Tibial nerve (tissue), 4 donors: ENCODE results near the gene ANKH.

Experiments used
- CTCF ChIP-seq, 5 experiments: fragments of 200-600 bp in 3 of 5; fragments of 450-650 bp in 2 of 5; sonication (generic) in 3 of 5; IDR thresholded peaks; one replicate each; pipeline ENCODE4 v1.5.1; 2016 to 2019; ENCODE audit warnings: antibody characterized with exemption in 5 of 5, mild to moderate bottlenecking in 3 of 5, moderate library complexity in 2 of 5
- EP300 ChIP-seq, 2 donors: sonication (generic); formaldehyde crosslinking; IDR thresholded peaks; one replicate each; pipeline ENCODE4 v1.6.1; 2017; ENCODE audit warnings: antibody characterized with exemption in 2 of 2, mild to moderate bottlenecking in 1 of 2
- POLR2A ChIP-seq, 2 donors: fragments of 450-650 bp; IDR thresholded peaks; one replicate each; pipeline ENCODE4 v1.6.1; 2017; ENCODE audit warnings: antibody characterized with exemption in 2 of 2, mild to moderate bottlenecking in 2 of 2, moderate library complexity in 2 of 2

DNA sequence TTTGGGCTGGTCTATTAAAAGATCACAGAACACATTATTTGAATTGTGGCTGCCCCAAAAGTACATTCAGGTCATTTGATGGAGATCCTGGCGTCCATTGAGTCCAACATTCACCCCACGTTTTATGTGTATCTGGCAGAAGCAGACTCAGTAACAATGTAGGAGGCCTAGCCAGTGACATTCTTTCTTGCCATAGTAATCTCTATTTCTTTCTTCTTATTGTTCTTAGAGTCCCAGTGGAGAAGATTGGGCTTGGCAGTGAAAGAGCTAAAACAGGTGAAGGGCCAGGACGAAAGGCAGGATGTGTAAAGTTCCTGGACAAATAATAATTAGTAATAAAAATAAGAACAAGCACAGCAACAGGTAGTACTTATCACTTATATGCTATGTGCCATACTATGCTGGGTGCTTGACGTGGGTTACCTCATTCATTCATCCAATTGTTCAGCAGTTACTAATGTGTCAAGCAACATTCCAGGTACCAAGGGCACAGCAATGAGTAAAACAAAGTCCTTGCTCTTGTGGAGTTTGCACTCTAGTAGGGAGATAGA lies 12.6 kb upstream of the ANKH start:
- TF ChIP-seq POLR2A (IDR thresholded peaks at IDR 0.05) (no peak), CTCF (IDR thresholded peaks at IDR 0.05) (no peak), EP300 (IDR thresholded peaks at IDR 0.05) (no peak)
